ENCODE measurements around the gene PMM1.
"Not testable (repeated sequence)": the region's sequence is repeated elsewhere in the genome, so short reads cannot be mapped to it uniquely, and the experiment has no call there.

PMM1 gene

DNA sequence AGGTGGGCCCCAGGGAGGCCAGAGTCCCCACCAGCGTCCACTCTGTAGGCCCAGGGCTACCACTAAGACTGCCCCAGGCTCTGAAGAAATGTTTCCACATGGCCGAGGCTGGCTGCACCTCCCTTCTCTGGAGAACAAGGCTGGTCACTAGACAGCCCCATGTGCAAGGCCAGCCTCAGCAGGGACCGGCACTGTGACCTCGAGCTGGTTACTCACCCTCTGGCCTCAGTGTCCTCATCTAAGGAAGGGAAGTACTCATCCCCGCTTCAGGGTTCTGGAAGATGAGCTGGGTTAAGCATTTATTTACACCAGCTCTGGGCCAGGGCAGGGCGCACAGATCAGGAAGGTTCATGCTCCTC lies 9.7 kb downstream of the PMM1 start:
- H3K4me1 ChIP-seq (ENCODE audit: insufficient read depth, low read length) = no peaks in the 10 kb centered on the region
- no peaks in the 10 kb centered on the region for H3K36me3 ChIP-seq (ENCODE audit: insufficient read depth, low read length)
- H3K9me3 ChIP-seq (ENCODE audit: control insufficient read depth, insufficient read depth, low read length) = no peaks in the 10 kb centered on the region
- H3K9ac ChIP-seq (ENCODE audit: low read depth, low read length) = no peak overlapping the region

DNA sequence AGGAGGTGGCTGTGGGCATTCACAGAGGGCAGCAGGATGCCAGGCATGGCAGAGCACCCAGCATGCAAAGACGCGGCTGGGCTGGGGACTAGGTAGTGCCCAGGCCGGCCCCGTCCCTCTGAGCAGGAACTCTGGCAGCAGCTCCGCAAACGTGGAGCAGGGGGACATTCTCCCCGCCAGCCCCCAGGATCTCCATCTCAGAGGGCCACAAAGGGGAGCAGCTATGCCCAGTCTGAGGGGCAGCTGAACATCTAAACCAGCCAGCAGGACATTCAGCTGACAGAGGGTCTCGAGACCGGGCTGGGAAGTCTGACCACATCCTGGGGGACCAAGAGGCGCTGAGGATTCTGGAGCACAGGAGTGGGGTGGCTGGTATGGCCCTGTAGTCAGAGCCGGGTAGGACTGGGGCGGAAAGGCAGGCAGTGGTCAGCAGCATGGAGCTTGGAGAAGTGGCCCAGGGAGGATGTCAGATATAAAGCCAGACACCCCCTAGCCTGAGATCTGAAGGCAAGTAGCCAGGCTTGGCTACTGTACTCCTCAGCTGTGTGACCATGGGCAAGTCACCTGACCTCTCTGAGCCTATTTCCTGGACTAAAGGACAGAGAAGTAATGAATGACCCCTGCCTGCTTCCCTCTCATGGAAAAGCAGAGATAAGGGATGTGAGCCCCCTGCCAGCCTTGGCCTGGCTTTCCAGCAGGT lies 10.2 kb downstream of the PMM1 start:
- no peaks in the 10 kb centered on the region for H3K36me3 ChIP-seq (ENCODE audit: insufficient read depth, low read length)
- H3K9ac ChIP-seq (ENCODE audit: low read depth, low read length) = no peak overlapping the region
- H3K4me1 ChIP-seq (ENCODE audit: insufficient read depth, low read length) = no peaks in the 10 kb centered on the region

DNA sequence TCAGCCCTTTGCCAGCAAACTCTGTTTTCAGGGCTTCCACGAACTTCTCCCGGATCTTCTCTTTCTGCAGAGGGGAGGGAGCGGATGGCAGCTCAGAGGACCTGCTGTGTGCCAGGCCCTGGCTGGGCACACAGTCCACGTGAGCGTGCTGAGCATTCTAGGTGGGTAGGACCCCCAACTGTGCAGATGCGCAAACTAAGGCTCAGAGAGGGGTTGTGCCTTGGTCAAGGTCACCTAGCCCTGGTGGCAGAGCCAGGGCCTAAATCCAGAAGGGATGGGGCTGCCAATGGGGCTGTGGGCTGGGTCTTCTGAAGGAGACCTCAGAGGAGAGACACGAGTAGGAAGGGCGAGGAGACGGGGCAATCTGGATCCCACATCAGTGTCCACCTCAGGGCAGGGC lies 10.8 kb downstream of the PMM1 start:
- Histone ChIP-seq H3K9me3 (ENCODE audit: control insufficient read depth, insufficient read depth, low read length) (no peaks in the 10 kb centered on the region), H3K9ac (ENCODE audit: low read depth, low read length) (no peak overlapping the region), H3K4me1 (ENCODE audit: insufficient read depth, low read length) (no peaks in the 10 kb centered on the region), H3K36me3 (ENCODE audit: insufficient read depth, low read length) (no peaks in the 10 kb centered on the region)

More for the DNA sequence above, 10.2 kb downstream of the PMM1 start:
- no peaks in the 10 kb centered on the region for H3K9me3 ChIP-seq (ENCODE audit: control insufficient read depth, insufficient read depth, low read length)

DNA sequence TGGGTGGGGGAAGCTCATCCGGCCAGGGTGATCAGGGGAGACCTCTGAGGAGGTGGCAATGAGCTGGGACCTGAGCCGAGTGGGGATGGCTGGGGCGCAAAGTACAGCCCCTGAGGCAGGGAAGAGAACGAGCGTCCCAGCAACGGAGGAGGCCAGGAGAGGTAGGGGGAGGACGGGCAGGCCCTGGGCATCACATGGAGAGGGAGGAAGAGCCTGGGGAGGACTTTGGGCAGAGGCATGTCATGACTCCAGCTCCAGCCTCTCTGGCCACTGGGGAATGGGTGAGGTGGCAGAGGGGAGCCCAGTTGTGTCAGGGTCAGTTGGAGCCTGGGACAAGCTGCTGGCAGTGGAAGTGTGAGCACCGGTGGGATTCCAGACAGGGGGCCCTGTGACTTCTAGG lies 11.5 kb downstream of the PMM1 start:
- no peak overlapping the region for H3K9ac ChIP-seq (ENCODE audit: low read depth, low read length)
- no peaks in the 10 kb centered on the region for H3K4me1 ChIP-seq (ENCODE audit: insufficient read depth, low read length)
- no peaks in the 10 kb centered on the region for H3K36me3 ChIP-seq (ENCODE audit: insufficient read depth, low read length)
- H3K9me3 ChIP-seq (ENCODE audit: control insufficient read depth, insufficient read depth, low read length) = no peaks in the 10 kb centered on the region

DNA sequence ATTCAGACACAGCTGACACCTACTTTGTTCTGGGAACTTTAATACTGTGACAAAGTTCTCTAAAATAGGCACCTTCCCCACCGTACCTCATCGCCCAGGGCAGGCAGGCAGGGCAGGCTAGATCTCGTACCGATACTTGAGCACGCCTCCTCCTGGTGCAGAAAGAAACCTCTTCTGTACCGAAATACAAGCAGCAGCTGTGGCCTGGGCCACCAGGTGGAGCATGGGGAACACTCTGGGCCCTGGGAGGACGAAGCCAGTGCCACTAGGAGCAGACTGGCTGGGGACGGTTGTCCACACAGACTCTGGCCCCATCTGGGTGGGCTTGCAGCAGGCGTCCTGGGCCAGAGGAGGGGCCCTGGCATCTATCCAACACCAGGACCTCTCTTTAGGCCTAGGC lies 12.8 kb downstream of the PMM1 start:
- no peak overlapping the region for H3K9ac ChIP-seq (ENCODE audit: low read depth, low read length)
- no peaks in the 10 kb centered on the region for H3K9me3 ChIP-seq (ENCODE audit: control insufficient read depth, insufficient read depth, low read length)
- H3K4me1 ChIP-seq (ENCODE audit: insufficient read depth, low read length) = no peaks in the 10 kb centered on the region
- no peaks in the 10 kb centered on the region for H3K36me3 ChIP-seq (ENCODE audit: insufficient read depth, low read length)

DNA sequence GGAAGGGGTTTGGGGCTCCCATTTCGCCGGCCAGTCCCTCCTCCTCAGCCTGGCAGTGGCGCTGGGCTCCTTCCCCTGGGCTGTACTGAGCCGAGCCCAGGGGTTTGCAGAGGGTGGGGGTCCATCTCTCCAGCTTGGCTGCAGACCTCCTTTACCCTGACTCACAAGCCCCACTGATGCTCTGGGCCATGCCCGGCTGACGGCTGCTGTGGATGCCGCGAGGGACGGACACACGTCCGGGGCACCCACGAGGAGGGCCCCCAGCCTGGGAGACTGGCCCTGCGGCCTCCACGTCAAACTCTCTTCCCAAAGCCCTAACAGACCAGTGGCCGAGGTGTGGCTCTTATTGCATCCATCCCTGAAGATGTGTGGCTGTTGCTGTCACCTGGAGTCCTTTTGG lies 14.1 kb downstream of the PMM1 start:
- Histone ChIP-seq H3K9me3 (ENCODE audit: control insufficient read depth, insufficient read depth, low read length) (no peaks in the 10 kb centered on the region), H3K4me1 (ENCODE audit: insufficient read depth, low read length) (no peaks in the 10 kb centered on the region), H3K9ac (ENCODE audit: low read depth, low read length) (no peak overlapping the region), H3K36me3 (ENCODE audit: insufficient read depth, low read length) (no peaks in the 10 kb centered on the region)

DNA sequence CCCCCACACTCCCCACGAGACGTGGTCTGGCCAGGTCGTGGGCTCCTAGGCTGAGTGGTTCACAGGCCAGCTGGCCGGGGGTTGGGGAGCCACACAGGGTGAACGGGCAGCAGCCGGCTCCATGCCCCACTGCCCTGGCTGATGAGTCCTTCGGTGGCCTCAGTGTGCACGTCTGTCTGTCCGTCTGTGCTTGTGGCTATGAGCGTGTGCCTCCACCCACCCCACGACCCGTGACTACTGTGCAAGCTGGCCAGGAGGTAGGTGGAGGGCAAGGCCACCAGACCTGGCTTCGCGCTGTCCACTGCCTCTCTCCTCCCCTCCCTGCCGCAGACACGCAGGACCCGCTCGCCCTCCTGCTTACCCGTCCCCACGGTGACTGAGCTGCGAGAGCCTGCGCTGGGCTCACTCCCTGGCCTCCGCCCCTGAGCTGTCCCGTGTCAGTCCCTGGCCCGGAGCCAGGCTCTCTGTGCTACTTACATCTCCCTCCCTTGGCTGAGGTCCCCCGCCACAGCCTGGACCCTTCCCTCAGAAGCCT lies 14.7 kb downstream of the PMM1 start:
- Histone ChIP-seq H3K9me3 (ENCODE audit: control insufficient read depth, insufficient read depth, low read length) (no peaks in the 10 kb centered on the region), H3K9ac (ENCODE audit: low read depth, low read length) (no peak overlapping the region), H3K4me1 (ENCODE audit: insufficient read depth, low read length) (no peaks in the 10 kb centered on the region), H3K36me3 (ENCODE audit: insufficient read depth, low read length) (no peaks in the 10 kb centered on the region)

DNA sequence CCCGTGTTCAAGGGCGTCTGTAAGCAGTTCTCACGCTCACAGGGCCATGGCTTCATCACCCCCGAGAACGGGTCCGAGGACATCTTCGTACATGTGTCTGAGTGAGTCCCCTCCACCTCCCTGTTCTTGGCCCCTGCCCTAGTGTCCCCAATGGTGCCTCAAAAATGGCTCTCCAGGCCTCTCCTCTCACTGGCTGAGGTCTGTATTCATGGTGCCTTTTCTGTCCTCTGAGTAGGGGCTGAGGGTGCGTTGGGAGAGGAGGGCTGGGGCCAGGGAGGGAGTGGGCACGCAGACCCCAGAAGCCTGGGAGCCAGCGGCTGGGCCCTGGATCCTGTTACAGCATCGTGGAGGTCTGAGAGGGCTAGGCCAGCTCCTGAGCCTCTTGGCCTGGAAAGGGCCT lies 16.0 kb downstream of the PMM1 start:
- Histone ChIP-seq H3K4me1 (ENCODE audit: insufficient read depth, low read length) (no peaks in the 10 kb centered on the region), H3K9ac (ENCODE audit: low read depth, low read length) (no peak overlapping the region)

DNA sequence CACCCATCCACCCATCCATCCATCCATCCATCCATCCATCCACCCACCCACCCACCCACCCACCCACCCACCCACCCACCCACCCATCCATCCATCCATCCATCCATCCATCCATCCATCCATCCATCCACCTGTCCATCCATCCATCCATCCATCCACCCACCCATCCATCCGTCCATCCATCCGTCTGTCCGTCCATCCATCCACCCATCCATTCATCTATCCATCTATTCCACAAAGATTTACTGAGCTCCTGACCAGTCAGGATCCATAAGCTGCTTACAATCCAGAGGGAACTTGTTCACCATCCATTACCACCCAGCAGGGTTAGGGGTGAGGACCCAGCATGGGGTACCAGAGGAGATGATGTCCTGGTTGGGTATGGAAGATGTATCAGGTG lies 17.3 kb downstream of the PMM1 start:
- H3K4me1 ChIP-seq (ENCODE audit: insufficient read depth, low read length); H3K36me3 ChIP-seq (ENCODE audit: insufficient read depth, low read length); H3K9me3 ChIP-seq (ENCODE audit: control insufficient read depth, insufficient read depth, low read length); H3K9ac ChIP-seq (ENCODE audit: low read depth, low read length): not testable (repeated sequence)

More for the DNA sequence above, 16.0 kb downstream of the PMM1 start:
- Histone ChIP-seq H3K36me3 (ENCODE audit: insufficient read depth, low read length) (no peaks in the 10 kb centered on the region), H3K9me3 (ENCODE audit: control insufficient read depth, insufficient read depth, low read length) (no peaks in the 10 kb centered on the region)

DNA sequence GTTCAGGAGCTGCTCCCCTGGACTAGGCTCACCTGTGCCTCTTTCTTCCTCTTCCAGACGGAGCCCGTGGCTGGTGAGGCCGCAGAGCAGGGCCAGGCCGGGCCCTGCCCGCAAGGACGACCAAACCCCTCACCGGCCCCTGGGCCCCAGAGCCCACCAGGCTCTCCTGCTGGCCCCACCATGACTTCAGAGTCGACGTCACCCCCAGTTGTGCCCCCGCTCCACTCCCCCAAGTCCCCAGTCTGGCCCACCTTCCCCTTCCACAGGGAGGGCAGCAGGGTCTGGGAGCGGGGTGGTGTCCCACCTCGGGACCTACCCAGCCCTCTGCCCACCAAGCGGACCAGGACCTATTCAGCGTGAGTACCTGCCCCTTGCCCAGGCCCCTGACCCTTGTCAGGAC lies 17.9 kb downstream of the PMM1 start:
- no peaks in the 10 kb centered on the region for H3K4me1 ChIP-seq (ENCODE audit: insufficient read depth, low read length)

DNA sequence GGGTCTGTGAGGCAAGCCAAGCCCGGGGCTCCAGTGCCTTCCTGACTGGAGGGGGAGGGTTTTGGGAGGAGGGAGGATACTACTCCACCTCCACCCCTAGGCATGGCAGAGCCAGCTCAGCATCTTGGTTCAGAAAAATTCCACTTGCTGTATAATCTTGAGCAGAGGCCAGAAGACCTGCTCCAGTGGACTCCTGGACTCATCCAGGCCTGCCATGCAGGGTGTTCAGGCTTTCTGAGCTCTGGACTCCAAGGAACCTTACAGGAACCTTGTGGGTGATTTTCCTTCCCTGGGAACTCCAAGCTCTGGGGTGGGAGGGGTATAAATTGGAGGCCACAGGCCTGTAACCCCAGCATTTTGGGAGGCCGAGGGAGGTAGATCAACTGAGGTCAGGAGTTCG lies 19.4 kb downstream of the PMM1 start:
- Histone ChIP-seq H3K9me3 (ENCODE audit: control insufficient read depth, insufficient read depth, low read length) (no peaks in the 10 kb centered on the region), H3K4me1 (ENCODE audit: insufficient read depth, low read length) (no peaks in the 10 kb centered on the region), H3K9ac (ENCODE audit: low read depth, low read length) (no peak overlapping the region), H3K36me3 (ENCODE audit: insufficient read depth, low read length) (no peaks in the 10 kb centered on the region)

More for the DNA sequence above, 17.9 kb downstream of the PMM1 start:
- Histone ChIP-seq H3K36me3 (ENCODE audit: insufficient read depth, low read length) (no peaks in the 10 kb centered on the region), H3K9ac (ENCODE audit: low read depth, low read length) (no peak overlapping the region), H3K9me3 (ENCODE audit: control insufficient read depth, insufficient read depth, low read length) (no peaks in the 10 kb centered on the region)

DNA sequence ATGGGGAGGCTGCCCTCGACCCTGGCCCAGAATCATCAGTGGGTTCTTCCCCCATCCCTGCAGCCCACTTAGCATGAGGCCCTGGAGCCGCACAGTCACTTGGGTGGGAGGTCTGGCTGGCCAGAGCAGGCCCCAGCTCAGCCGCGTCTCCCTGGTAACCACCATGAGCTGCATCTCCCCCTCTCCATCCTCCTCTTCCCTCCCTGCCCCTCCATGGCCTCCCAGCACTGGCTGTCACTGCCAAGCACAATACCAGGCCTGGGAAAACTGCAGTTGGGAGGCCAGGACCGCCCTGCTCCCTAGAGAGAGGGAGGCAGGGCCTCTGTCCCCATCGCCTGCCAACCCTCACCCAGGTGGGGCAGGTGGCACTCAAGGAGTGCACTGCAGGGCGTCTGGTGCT lies 20.8 kb downstream of the PMM1 start:
- no peak overlapping the region for H3K9ac ChIP-seq (ENCODE audit: low read depth, low read length)
- no peaks in the 10 kb centered on the region for H3K36me3 ChIP-seq (ENCODE audit: insufficient read depth, low read length)
- H3K4me1 ChIP-seq (ENCODE audit: insufficient read depth, low read length) = no peaks in the 10 kb centered on the region
- no peaks in the 10 kb centered on the region for H3K9me3 ChIP-seq (ENCODE audit: control insufficient read depth, insufficient read depth, low read length)

DNA sequence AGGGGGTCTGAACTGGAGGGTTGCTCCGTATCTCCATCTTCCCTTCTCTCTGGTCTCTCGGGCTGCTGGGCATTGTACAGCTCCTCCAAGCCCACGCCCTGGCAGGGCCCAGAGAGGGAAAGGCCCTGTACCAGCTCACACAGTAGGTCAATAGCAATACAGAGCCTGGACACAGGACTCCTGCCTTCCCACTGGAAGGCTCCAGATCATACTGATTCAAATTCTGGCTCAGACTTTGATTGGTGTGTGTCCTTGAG lies 22.2 kb downstream of the PMM1 start:
- no peak overlapping the region for H3K9ac ChIP-seq (ENCODE audit: low read depth, low read length)
- H3K4me1 ChIP-seq (ENCODE audit: insufficient read depth, low read length) = peaks cover 7% of the 10 kb centered on the region
- no peaks in the 10 kb centered on the region for H3K9me3 ChIP-seq (ENCODE audit: control insufficient read depth, insufficient read depth, low read length)
- no peaks in the 10 kb centered on the region for H3K36me3 ChIP-seq (ENCODE audit: insufficient read depth, low read length)

DNA sequence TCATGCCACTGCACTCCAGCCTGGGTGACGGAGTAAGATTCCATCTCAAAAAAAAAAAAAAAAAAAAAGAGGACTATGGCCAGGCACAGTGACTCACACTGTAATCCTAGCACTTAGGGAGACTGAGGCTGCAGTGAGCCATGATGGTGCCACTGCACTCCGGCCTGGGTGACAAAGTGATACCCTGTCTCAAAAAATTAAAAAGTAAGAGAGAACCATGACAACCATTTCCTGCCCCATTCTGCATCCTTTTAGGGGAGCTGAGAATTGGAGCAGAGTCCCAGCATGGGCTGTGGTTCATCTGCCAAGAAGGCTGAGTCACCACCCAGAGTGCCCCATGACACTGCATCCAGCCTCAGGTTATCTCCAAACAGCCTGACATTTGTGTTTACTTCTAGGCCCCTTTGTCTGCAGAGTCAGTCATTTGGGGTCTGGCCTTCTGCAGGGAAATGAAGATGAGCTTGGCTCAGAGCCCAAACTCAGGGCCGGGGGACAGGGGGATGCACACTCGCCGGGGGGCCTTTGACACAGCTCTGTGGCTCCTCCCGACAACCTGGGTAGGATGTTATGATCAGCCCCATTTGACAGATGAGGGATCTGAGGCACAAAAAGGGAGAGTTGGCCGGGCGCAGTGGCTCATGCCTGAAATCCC lies 24.1 kb downstream of the PMM1 start:
- Histone ChIP-seq H3K9ac (ENCODE audit: low read depth, low read length) (no peak overlapping the region), H3K9me3 (ENCODE audit: control insufficient read depth, insufficient read depth, low read length) (no peaks in the 10 kb centered on the region), H3K36me3 (ENCODE audit: insufficient read depth, low read length) (no peaks in the 10 kb centered on the region), H3K4me1 (ENCODE audit: insufficient read depth, low read length) (peaks cover 15% of the 10 kb centered on the region)

DNA sequence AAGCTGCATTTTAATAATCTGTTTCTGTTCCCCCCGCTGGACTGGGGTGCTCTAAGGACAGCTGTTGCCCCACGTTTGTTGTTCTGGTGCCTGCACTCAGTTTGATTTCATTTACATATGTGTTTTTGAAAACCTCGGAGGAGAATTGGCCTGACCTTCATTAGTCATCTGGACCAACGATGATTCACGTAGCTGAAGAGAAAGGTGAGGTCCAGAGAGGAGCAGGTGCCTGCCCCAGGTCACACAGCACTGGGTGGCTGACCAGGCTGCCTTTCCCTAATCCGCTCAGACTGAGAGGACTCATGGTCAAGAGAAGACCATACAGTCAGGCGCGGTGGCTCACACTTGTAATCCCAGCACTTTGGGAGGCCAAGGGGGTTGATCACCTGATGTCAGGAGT lies 25.1 kb downstream of the PMM1 start:
- peaks cover 20% of the 10 kb centered on the region for H3K4me1 ChIP-seq (ENCODE audit: insufficient read depth, low read length)
- no peaks in the 10 kb centered on the region for H3K36me3 ChIP-seq (ENCODE audit: insufficient read depth, low read length)
- H3K9me3 ChIP-seq (ENCODE audit: control insufficient read depth, insufficient read depth, low read length) = no peaks in the 10 kb centered on the region
- no peak overlapping the region for H3K9ac ChIP-seq (ENCODE audit: low read depth, low read length)
